Mesodermal cell (in vitro differentiated cells): Measurements from ENCODE around the gene PRRT4.

ENCODE experiments used
- H3K27ac ChIP-seq: 2 replicates; pipeline ENCODE4 v1.7.0; 2013; ENCODE audit warnings: mild to moderate bottlenecking, low read depth, low read length, moderate library complexity; ENCODE audit not compliant: severe bottlenecking
- H3K36me3 ChIP-seq: 2 replicates; pipeline ENCODE4 v1.7.1; 2013; ENCODE audit warnings: mild to moderate bottlenecking, low read length, moderate library complexity; ENCODE audit not compliant: control insufficient read depth, insufficient read depth
- H3K4me1 ChIP-seq: one replicate; pipeline ENCODE4 v1.7.1; 2013; ENCODE audit warnings: mild to moderate bottlenecking, low read length; ENCODE audit not compliant: insufficient read depth, control insufficient read depth, poor library complexity, severe bottlenecking
- H3K4me3 ChIP-seq: 2 replicates; pipeline ENCODE4 v1.7.0; 2013; ENCODE audit warnings: low read length, control low read depth, mild to moderate bottlenecking; ENCODE audit not compliant: insufficient read depth, poor library complexity, severe bottlenecking; ENCODE audit errors: extremely low read depth
- H3K9me3 ChIP-seq: 2 replicates; pipeline ENCODE4 v1.7.1; 2013; ENCODE audit warnings: mild to moderate bottlenecking, low read length, moderate library complexity; ENCODE audit not compliant: control insufficient read depth
- WGBS, 2 experiments: methylation state at CpG; one replicate each; pipeline ENCODE4 v1.1.5; 2013; ENCODE audit warnings: missing lambda C conversion rate in 2 of 2; ENCODE audit not compliant: insufficient coverage in 2 of 2; 5-methylcytosine and 5-hydroxymethylcytosine counted together

PRRT4 gene

DNA sequence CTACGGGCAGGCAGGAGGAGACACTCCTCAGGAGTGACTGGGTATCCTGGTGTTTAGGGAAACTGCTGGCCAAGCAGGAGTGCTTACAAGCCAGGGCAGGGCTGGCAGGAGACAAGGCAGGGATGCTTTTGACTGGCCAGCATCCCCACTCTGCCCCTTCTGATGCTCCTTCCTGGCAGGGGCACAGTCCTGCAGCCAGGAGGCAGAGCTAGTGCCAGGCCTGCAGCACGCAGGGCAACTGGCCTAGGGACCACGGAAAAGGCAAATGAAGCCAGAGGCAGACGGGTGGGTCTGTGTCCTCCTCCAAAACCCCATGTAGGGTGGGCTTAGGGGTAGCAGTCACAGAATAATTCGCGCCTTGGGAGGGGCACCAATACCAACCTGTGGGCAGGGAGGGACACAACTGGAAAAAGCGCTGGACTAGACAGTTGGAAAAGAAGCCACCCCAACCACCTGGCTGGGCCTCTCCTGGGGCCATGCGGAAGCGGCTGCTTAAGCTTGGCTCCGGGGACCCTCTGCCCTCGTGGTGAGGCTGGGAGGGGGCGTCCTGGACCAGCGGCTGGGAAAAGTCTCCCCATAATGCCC lies 43.5 kb upstream of the PRRT4 start:
- peaks cover 28% of the 10 kb centered on the region for H3K4me1 ChIP-seq
- 44 to 48% methylated on average over 9 to 11 of the region's 13 CpGs for WGBS, 2 experiments
- H3K36me3 ChIP-seq: peaks cover 14% of the 10 kb centered on the region
- no peak overlapping the region for H3K27ac ChIP-seq
- H3K4me3 ChIP-seq: peak overlapping the region; percentile 56
- H3K9me3 ChIP-seq: no peaks in the 10 kb centered on the region

- Histone ChIP-seq H3K4me1 (peaks cover 27% of the 10 kb centered on the region), H3K36me3 (peaks cover 18% of the 10 kb centered on the region), H3K4me3 (peak overlapping the region; percentile 56), H3K27ac (no peak overlapping the region), H3K9me3 (no peaks in the 10 kb centered on the region)
- WGBS, 2 experiments: 72 to 83% methylated on average over 9 of the region's 9 CpGs
Observed at GRCh38 chr7:128404143-128404681, 42.7 kb upstream of the PRRT4 start.

GRCh38 chr7:128403676-128404075 lies 42.2 kb upstream of the PRRT4 start:
- Histone ChIP-seq H3K4me1 (peaks cover 22% of the 10 kb centered on the region), H3K4me3 (peak overlapping the region; percentile 56), H3K36me3 (peaks cover 18% of the 10 kb centered on the region), H3K27ac (no peak overlapping the region), H3K9me3 (no peaks in the 10 kb centered on the region)
- 94 to 100% methylated on average over 2 to 4 of the region's 5 CpGs for WGBS, 2 experiments

DNA sequence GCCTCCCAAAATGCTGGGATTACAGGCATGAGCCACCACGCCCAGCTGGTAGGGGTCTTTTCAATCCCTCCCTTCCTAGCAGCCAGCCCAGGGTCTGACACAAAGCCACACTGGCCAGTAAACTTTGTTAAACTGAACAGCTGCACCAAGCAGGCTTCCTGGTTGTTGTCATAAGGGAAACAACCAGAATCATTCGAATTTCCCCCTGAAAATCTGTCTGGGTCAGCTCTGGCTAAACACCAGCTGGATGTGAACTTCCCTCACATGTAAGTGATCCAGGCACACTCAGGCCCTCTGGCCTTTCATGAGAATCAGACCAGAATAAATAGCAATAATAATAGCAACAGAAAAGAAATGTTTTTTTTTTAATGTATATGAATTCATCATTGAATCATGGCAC lies 40.9 kb upstream of the PRRT4 start:
- WGBS, 2 experiments: 90 to 91% methylated on average over 2 of the region's 2 CpGs
- no peak overlapping the region for H3K4me3 ChIP-seq
- no peak overlapping the region for H3K27ac ChIP-seq
- H3K36me3 ChIP-seq: peaks cover 25% of the 10 kb centered on the region
- no peaks in the 10 kb centered on the region for H3K9me3 ChIP-seq
- peaks cover 17% of the 10 kb centered on the region for H3K4me1 ChIP-seq

GRCh38 chr7:128400566-128400965 lies 39.1 kb upstream of the PRRT4 start:
- H3K27ac ChIP-seq: no peak overlapping the region
- 90 to 100% methylated on average over 2 to 3 of the region's 5 CpGs for WGBS, 2 experiments
- no peaks in the 10 kb centered on the region for H3K9me3 ChIP-seq
- H3K4me3 ChIP-seq: no peak overlapping the region
- peaks cover 42% of the 10 kb centered on the region for H3K36me3 ChIP-seq
- peaks cover 17% of the 10 kb centered on the region for H3K4me1 ChIP-seq

- Histone ChIP-seq H3K9me3 (no peaks in the 10 kb centered on the region), H3K27ac (no peak overlapping the region), H3K4me3 (no peak overlapping the region), H3K36me3 (peaks cover 48% of the 10 kb centered on the region), H3K4me1 (peaks cover 16% of the 10 kb centered on the region)
- WGBS, 2 experiments: 86 to 100% methylated on average over 2 to 3 of the region's 7 CpGs
Observed at GRCh38 chr7:128399991-128400390, 38.5 kb upstream of the PRRT4 start.

- 22 to 64% methylated on average over 3 to 6 of the region's 6 CpGs for WGBS, 2 experiments
- peaks cover 4% of the 10 kb centered on the region for H3K4me1 ChIP-seq
- H3K9me3 ChIP-seq: no peaks in the 10 kb centered on the region
- peaks cover 56% of the 10 kb centered on the region for H3K36me3 ChIP-seq
- no peak overlapping the region for H3K4me3 ChIP-seq
- no peak overlapping the region for H3K27ac ChIP-seq
Observed at GRCh38 chr7:128398841-128399135, 37.3 kb upstream of the PRRT4 start.

DNA sequence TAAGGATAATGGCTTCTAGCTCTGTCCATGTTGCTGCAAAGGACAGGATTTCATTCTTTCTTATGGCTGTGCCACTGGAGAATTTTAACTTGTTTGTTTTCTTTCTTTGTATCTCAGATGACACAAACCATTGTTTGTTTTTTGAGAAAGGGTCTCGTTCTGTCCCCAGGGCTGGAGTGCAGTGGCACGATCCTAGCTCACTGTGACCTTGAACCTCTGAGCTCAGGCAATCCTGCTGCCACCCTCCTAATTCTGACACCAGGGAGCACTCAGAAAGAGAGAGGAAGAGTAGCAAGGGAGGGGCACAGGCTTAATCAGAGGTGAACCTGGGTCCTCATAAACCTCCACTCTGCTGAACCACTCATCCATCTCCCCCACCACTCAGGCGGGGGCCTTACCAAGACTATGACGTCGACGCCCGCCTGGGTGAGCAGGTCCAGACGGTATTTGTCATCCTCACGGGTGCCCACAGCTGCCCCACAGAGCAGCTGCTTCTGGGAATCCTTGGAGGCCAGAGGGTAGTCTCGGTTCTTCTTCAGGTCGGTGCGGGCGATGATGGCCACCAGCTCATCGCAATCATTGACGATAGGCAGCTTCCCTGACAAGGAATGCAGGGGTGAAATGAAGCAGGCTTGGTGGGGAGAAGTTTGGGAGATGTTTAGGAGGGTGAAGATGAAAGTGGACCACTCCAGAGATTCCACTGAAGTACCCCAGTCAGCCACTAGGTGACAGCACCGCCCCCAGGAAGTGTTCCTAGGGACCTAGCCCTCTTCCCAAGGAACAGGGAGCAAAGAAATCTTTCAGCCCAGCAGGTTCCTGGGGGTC lies 36.7 kb upstream of the PRRT4 start:
- H3K9me3 ChIP-seq: no peaks in the 10 kb centered on the region
- H3K27ac ChIP-seq: no peak overlapping the region
- 74 to 81% methylated on average over 10 to 16 of the region's 16 CpGs for WGBS, 2 experiments
- H3K4me3 ChIP-seq: no peak overlapping the region
- H3K4me1 ChIP-seq: no peaks in the 10 kb centered on the region
- H3K36me3 ChIP-seq: peaks cover 56% of the 10 kb centered on the region

- Histone ChIP-seq H3K4me3 (no peak overlapping the region), H3K27ac (no peak overlapping the region), H3K9me3 (no peaks in the 10 kb centered on the region), H3K36me3 (peaks cover 60% of the 10 kb centered on the region), H3K4me1 (no peaks in the 10 kb centered on the region)
- WGBS, 2 experiments: 98 to 100% methylated on average over 2 to 5 of the region's 11 CpGs
Observed at GRCh38 chr7:128396357-128396756, 34.9 kb upstream of the PRRT4 start.

DNA sequence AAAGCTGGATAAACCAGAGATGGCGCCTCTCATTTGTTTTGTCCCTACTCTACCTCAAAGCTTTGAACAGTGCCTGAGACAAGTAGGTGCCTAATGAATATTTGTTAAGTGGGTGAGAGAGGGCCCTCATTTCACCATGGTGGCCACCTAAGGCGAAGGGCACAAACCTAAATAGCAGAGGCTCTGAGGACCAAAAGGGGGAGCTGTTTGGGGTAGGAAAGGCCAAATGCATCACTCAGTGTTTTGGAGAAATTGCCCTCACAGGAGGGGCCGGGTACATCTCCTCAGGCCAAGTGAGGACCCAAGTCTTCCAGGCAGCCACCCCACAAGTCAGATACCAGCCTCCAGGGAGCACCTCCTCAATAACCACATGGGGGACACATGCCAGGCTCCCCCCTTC lies 34.3 kb upstream of the PRRT4 start:
- Histone ChIP-seq H3K4me3 (no peak overlapping the region), H3K9me3 (no peaks in the 10 kb centered on the region), H3K4me1 (no peaks in the 10 kb centered on the region), H3K27ac (no peak overlapping the region), H3K36me3 (peaks cover 53% of the 10 kb centered on the region)
- WGBS, 2 experiments: 90 to 100% methylated on average over 1 to 2 of the region's 3 CpGs
